Astrocyte (in vitro differentiated cells and primary cell): ENCODE data around the gene GPATCH2.

Source experiments
- CTCF ChIP-seq: IDR thresholded peaks from 2 replicates; pipeline ENCODE4 v1.5.1; 2011; ENCODE audit warnings: low read depth, mild to moderate bottlenecking, inconsistent platforms, low read length, moderate library complexity; ENCODE audit not compliant: insufficient read depth
- EZH2 ChIP-seq: IDR thresholded peaks from 2 replicates; pipeline ENCODE4 v1.6.1; 2012; ENCODE audit warnings: mild to moderate bottlenecking, low read length, inconsistent platforms; ENCODE audit not compliant: insufficient read depth

- no peak for TF ChIP-seq EZH2
- no peak for TF ChIP-seq CTCF
Observed at GRCh38 chr1:217574265-217574949, 56.5 kb downstream of the GPATCH2 start.
